Renal cortex interstitium (tissue), 11 donors: ENCODE results near the gene SALL3. TPM values are rescaled to one million over a fixed set of nuclear protein-coding genes. Genes with fewer than 3 reads are reported as not detected.
"Not testable (repeated sequence)": the region's sequence is repeated elsewhere in the genome, so short reads cannot be mapped to it uniquely, and the experiment has no call there.

Source experiments
- DNase-seq, 11 donors: peaks; one replicate each; pipeline ENCODE4 v3.0.0-alpha.2; 2013; ENCODE audit warnings: low read depth in 9 of 11, low spot score in 4 of 11; ENCODE audit errors: extremely low read depth in 1 of 11
- polyA plus RNA-seq, 3 donors: library from polyadenylated mRNA; unstranded; fragments of 120-200 nt; gene quantifications; one replicate each; pipeline ENCODE4 v1.2.1, GENCODE V29; 2013; ENCODE audit not compliant: insufficient read length in 3 of 3

The SALL3 gene
- polyA plus RNA-seq, 3 donors, result 8.8 to 10.5 (median 9.3) TPM

DNA sequence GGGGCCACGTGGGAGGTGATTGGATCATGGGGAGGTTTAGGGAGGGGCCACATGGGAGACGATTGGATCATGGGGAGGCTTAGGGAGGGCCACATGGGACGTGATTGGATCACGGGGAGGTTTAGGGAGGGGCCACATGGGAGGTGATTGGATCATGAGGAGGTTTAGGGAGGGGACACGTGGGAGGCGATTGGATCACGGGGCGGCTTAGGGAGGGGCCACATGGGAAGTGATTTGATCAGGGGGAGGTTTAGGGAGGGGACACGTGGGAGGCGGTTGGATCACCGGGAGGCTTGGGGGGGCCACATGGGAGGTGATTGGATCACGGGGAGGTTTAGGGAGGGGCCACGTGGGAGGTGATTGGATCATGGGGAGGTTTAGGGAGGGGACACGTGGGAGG is 22.5 kb upstream of the SALL3 start:
- no peak for DNase-seq

DNA sequence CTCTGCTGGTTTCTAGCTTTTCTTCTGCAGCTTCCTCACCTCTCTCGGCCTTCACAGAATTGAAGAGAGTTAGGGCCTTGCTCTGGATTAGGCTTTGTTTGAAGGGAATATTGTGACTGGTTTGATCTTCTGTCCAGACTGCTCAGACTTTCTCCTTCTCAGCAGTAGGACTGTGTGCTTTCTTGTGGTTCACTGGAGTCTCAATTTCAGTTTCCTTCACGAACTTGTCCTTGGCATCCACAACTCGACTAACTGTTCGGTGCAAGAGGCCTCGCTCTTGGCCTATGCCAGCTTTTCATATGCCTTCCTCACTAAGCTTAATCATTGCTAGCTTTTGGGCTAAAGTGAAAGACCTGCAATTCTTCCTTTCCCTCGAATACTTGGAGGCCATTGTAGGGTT is 18.9 kb upstream of the SALL3 start:
- DNase-seq, result no peak

DNA sequence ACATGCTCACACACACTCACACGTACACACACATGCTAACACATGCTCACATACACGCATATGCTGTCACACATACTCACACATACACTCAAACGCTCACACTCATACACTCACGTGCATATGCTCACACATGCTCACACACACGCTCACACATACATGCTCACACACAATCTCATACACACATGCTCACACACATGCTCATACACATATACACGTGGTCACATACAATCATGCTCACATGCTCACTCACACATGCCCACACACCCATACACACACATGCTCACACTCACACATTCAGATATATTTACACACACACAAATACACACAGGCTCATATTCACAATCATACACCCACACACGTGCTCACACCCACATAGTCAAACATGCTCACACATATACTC is 17.5 kb upstream of the SALL3 start:
- no peak for DNase-seq

- DNase-seq, result not testable (repeated sequence)
Measured at GRCh38 chr18:78964727-78965126, 14.9 kb upstream of the SALL3 start.

- no peak for DNase-seq
Measured at GRCh38 chr18:78965260-78965659, 14.4 kb upstream of the SALL3 start.

DNA sequence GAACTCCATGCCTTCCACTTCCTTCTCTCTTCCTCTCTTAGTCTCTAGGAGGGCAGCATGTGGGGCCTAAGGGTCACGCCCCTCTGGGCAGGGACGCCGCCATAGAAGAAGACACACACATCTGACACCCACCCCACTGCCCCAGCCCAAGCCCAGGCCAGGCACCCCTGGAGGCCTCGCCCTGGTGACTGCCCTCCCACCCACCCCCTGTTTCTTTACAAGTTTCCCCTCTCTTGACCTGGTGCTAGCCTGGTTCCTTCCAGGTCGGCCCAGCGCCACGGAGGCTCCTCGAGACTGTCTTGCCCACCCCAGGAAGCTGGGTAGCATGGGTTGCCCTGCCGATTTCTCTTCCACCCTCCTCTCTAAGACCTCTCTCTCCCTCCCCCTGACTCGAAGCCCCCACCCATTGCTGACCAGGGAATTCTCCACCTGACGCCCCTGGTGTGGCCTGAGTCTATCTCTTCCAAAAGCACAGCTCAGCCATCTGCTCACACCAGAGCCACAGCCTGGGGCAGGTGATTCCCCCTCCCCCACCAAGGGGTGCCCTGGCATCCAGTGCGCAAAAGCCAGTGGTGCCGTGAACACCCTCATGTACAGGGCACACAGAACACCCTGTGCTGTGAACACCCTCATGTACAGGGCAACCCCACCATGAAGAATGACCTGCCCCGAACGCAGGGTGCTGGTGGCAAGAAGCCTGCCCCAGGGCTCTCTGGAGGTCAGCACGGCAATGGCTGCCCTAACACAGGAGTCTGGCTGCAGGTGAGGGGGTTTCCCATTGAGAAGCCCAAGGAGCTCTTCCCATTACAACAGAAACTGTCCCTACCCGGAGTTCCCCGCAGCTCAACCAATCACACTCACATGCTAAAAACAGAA is 13.5 kb upstream of the SALL3 start:
- DNase-seq, result no peak

DNA sequence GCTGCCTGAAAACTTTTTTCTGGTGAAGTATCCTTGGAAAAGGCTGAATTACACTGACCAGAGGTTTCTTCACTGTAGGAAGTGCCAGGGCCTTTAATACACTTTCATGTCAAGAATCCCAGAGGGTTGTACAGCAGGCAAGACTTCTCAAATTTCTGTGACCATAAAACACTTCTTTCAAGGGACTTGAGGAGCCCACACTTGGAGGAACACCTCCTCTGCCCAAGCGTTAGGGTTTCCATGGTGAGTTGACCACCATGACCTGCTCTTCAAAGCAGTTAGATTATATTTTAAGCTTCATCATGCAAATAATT is 12.9 kb upstream of the SALL3 start:
- no peak for DNase-seq

- no peak for DNase-seq
Measured at GRCh38 chr18:78967692-78968091, 11.9 kb upstream of the SALL3 start.

DNA sequence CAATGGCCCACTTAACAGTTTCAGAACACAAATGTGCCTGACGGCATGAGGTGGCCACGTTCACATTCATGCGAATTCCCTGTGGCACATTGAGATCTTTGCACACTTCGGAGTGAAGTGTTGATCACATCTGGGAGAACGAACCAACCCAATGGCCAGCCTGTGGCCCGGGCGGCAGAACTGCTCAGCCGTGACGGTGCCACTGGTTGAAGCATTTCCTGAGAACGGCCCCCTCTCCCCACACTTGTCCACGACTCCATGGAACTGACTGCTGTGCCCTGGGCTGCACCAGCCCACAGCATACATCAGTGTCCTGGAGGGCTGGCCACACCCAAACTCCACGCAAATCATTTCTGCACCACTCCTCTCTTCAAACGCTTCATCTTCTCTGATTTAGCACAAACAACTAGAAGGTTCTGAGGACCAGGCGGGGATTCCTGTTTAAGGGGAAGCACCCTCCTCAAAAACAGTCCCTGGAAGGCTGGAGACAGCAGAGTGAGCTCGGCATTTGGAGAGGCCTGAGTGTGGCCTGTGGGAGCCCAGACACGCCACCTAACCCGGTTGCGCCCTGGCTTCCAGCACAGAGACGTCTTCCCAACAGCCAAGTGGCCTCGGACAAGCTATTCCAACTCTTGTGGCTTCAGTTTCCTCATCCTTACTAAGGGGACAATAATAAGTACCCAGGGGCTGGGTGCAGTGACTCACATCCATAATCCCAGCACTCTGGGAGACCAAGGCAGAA is 9.9 kb upstream of the SALL3 start:
- no peak for DNase-seq

GRCh38 chr18:78970774-78971333 is 8.8 kb upstream of the SALL3 start:
- no peak for DNase-seq

DNA sequence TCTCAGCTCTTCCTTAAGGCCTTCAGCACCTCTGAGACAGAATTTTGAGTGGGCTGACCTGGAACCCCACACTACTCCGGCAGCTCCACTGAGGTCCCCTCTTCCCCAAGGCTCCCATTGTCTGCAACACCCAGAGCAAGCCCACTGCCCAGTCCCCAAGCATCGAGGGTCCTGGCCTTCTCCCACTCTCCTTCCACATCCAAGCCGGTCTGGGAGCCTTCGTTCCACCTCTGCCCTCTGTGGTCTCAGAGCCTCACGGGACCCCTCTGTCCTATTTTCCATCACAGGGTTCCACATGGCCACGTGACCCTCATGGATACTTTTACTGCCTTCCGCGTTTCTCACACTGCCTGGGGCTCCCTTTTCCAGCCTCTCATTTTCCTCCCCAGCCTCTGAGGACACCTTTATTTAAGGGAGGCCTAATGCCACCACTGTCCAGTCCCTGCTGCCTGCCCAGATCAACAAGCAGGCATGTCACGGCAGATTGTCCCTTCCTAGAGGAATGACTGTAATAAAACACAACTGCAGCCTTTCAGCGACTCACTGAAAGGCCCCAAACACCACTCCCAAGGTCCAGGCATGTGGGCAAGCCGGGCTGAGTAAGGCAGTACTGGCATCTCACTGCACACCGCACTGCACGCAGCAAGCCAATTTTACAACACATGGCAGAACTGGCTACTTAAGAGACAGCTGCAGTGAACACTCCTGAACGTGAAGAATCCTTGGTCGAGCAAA is 7.9 kb upstream of the SALL3 start:
- no peak for DNase-seq

DNA sequence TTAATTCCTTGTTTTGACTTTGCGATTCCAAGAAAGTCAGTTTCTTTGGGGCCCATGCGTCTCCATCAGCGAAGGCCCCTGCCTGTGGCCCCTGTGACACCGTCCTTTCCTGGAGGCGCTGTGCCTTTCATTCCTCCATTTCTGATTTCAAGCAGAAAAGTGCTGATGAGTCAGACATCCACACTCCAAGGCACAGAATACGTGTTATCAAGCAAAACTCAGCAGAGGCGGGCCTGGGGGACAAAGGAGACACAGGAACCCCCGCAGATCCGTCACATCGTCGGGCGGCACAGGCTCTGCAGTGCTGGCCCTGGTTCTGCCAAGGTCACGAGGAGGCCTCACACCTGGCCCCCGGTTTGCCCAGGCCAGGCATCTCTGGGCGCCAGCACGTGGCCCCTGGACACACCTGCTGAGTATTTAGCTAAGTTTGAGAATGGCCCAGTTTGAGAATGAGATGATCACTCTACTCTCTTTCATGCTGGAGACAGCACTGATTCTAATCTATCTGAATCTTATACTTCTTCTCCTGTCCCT is 7.2 kb upstream of the SALL3 start:
- DNase-seq, result no peak

DNA sequence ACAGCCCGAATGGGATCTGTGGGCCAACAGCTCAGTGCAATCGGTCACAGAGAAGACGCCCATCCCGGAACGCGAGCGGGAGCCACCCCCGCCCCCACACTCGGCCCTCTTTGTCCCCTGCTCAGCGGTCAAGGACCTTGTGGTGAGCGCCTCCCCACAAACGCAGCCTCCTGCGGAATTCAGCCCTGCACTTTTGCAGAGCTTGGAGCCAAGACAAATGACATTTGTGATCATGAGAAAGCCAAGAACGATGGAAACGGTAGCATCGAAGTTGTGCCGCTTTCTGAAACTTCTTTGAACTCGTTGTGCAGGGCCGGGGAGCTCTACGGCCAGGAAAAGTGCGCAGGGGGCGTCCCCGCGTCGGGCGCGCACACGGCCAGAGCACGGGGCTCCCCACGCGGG is 6.7 kb upstream of the SALL3 start:
- DNase-seq, result no peak

GRCh38 chr18:78973357-78974083 is 6.1 kb upstream of the SALL3 start:
- DNase-seq, result no peak

GRCh38 chr18:78974115-78974761 is 5.4 kb upstream of the SALL3 start:
- no peak for DNase-seq

GRCh38 chr18:78975292-78975691 is 4.3 kb upstream of the SALL3 start:
- DNase-seq, result no peak

DNA sequence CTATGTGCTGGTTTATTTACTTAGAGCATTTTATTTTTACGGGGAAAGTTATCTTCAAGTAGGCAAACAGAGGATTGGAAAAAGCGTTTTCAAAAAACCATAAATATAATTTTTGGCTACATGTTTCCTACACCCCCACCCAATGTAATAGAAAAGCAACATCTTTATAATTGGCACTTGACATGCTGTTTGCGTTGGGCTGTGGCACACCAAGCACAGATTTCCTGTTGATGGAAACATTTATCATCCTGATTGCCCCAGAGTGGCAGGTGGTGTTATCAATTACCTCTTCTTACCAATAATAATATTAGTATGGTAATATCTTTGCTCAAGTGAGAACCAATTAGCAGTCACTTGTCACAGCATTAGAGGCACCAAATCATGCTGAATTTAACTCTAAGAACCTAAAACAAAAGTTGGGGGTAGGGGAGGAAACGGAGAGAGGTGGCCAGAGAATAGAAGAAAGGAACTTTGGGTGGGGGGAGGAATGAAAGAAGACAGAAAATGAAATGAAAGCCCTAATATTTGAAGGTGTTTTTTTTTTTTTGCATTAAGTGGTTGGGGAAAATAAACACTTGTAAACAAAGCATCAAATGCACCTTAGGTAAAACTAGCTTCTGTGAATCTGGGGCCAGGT is 3.8 kb upstream of the SALL3 start:
- DNase-seq, result no peak
